ENCODE data around the gene SPRYD3.
"Not testable (repeated sequence)": the region's sequence is repeated elsewhere in the genome, so short reads cannot be mapped to it uniquely, and the experiment has no call there.

- TF ChIP-seq, protein P1, sequence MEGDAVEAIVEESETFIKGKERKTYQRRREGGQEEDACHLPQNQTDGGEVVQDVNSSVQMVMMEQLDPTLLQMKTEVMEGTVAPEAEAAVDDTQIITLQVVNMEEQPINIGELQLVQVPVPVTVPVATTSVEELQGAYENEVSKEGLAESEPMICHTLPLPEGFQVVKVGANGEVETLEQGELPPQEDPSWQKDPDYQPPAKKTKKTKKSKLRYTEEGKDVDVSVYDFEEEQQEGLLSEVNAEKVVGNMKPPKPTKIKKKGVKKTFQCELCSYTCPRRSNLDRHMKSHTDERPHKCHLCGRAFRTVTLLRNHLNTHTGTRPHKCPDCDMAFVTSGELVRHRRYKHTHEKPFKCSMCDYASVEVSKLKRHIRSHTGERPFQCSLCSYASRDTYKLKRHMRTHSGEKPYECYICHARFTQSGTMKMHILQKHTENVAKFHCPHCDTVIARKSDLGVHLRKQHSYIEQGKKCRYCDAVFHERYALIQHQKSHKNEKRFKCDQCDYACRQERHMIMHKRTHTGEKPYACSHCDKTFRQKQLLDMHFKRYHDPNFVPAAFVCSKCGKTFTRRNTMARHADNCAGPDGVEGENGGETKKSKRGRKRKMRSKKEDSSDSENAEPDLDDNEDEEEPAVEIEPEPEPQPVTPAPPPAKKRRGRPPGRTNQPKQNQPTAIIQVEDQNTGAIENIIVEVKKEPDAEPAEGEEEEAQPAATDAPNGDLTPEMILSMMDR (IDR thresholded peaks at IDR 0.05; ENCODE audit: insufficient read depth, low read length, poor library complexity, severe bottlenecking) = not testable (repeated sequence)
- TF ChIP-seq EZH2phosphoT487 (conservative IDR thresholded peaks at IDR 0.05; ENCODE audit: low read length) = not testable (repeated sequence)
These were observed 16.4 kb upstream of the SPRYD3 start for GRCh38 chr12:53095596-53095895.
